OCI-LY3 (cell line): ENCODE measurements around the gene ACY1.

Experiments used
- CTCF ChIP-seq: fragments of 200-600, 300-600 bp; sonication (generic); IDR thresholded peaks from 2 replicates; pipeline ENCODE4 v1.5.1; 2014; ENCODE audit warnings: antibody characterized with exemption, low read length, low read depth
- EZH2phosphoT487 ChIP-seq: fragments of 200-600 bp; shearing (Covaris generic); IDR thresholded peaks from 2 replicates; pipeline ENCODE4 v1.6.1; 2018; ENCODE audit warnings: antibody characterized with exemption, mixed run types, low read depth

DNA sequence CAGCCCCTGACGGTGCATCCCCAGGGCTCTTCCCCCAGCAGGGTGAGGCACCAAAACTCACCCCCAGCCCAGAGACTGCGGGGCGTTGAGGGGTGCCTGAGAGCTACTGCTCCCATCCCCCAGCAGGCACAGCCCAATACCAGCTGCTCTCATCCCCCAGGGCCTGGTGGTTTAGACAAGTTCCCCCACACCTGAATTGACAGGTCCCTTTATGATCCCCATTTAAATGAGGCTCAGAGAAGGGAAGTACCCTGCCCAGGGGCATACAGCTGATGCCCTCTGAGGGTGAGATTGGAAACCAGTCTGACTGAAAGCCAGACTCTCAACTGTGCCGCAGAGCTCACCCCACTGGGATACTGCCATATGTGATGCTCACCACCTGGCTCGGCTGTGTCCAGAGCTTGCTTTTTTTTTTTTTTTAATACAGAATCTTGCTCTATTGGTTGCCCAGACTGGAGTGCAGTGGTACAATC is 52.9 kb downstream of the ACY1 start:
- TF ChIP-seq CTCF (no peak), EZH2phosphoT487 (0 out of 2 replicates have a peak, but pooled peaks have one; percentile 28)
